WTC11 (cell line): Measurements from ENCODE around the gene NPL. TPM values are rescaled to one million over a fixed set of nuclear protein-coding genes. Genes with fewer than 3 reads are reported as not detected.

Experiments
- ATAC-seq: fragments of 200-7000 bp; cut with Tn5 transposase; 2 replicates; pipeline ENCODE4 v1.10.0; 2021; ENCODE audit warnings: mild to moderate bottlenecking, moderate library complexity
- CTCF ChIA-PET: fragments of 300-600 bp; sonication (Branson Sonifier 250); formaldehyde crosslinking; loops from one replicate; lab custom pipeline; 2021; ENCODE audit warnings: antibody characterized with exemption; lab: Charles Lee
- POLR2A ChIA-PET: fragments of 350-600 bp; sonication (Branson Sonifier 250); formaldehyde crosslinking; loops from one replicate; lab custom pipeline; 2021; ENCODE audit warnings: antibody characterized with exemption; lab: Charles Lee
- DNase-seq: peaks from one replicate; pipeline ENCODE4 v3.0.0; 2021; ENCODE audit warnings: low spot score
- H3K27ac Mint-ChIP-seq: 2 replicates; pipeline ENCODE4 v1.8.0; 2021; ENCODE audit warnings: mixed read lengths
- H3K27me3 Mint-ChIP-seq: 2 replicates; pipeline ENCODE4 v1.8.0; 2021; ENCODE audit warnings: low read depth, mild to moderate bottlenecking, moderate library complexity, mixed read lengths
- H3K36me3 Mint-ChIP-seq: 2 replicates; pipeline ENCODE4 v1.8.0; 2021; ENCODE audit warnings: mixed read lengths
- H3K4me1 Mint-ChIP-seq: 2 replicates; pipeline ENCODE4 v1.8.0; 2022; ENCODE audit warnings: mixed read lengths
- H3K4me3 Mint-ChIP-seq: 2 replicates; pipeline ENCODE4 v1.8.0; 2021; ENCODE audit warnings: mild to moderate bottlenecking, moderate library complexity, mixed read lengths
- H3K9me3 Mint-ChIP-seq: 2 replicates; pipeline ENCODE4 v1.8.0; 2021; ENCODE audit warnings: mixed read lengths
- CREB1 ChIP-seq: sonication (generic); formaldehyde crosslinking; IDR thresholded peaks from 2 replicates; pipeline ENCODE4 v1.8.0; 2023; ENCODE audit warnings: mild to moderate bottlenecking, missing genetic modification reagents
- CREM ChIP-seq: sonication (generic); formaldehyde crosslinking; IDR thresholded peaks from 2 replicates; pipeline ENCODE4 v1.8.1; 2022; ENCODE audit warnings: mild to moderate bottlenecking, missing genetic modification reagents, moderate library complexity
- EMX1 ChIP-seq: fragments of 250-450 bp; sonication (Bioruptor Pico); IDR thresholded peaks from 2 replicates; pipeline ENCODE4 v1.8.0; 2021; ENCODE audit warnings: mild to moderate bottlenecking
- ESRRA ChIP-seq: sonication (generic); formaldehyde crosslinking; IDR thresholded peaks from 2 replicates; pipeline ENCODE4 v1.8.1; 2022; ENCODE audit warnings: mild to moderate bottlenecking, missing genetic modification reagents, borderline replicate concordance
- ETV6 ChIP-seq: sonication (generic); formaldehyde crosslinking; IDR thresholded peaks from 2 replicates; pipeline ENCODE4 v1.8.1; 2022; ENCODE audit warnings: mild to moderate bottlenecking, missing genetic modification reagents
- FOXJ3 ChIP-seq: sonication (generic); formaldehyde crosslinking; IDR thresholded peaks from 2 replicates; pipeline ENCODE4 v1.9.0; 2021; ENCODE audit warnings: missing genetic modification reagents, mild to moderate bottlenecking, borderline replicate concordance
- HMGA2 ChIP-seq: fragments of 250-450 bp; sonication (Bioruptor Pico); IDR thresholded peaks from 2 replicates; pipeline ENCODE4 v1.4.0; 2021; ENCODE audit warnings: mild to moderate bottlenecking, moderate library complexity
- KAT7 ChIP-seq: sonication (generic); formaldehyde crosslinking; IDR thresholded peaks from 2 replicates; pipeline ENCODE4 v1.8.1; 2023; ENCODE audit warnings: missing genetic modification reagents, mild to moderate bottlenecking, borderline replicate concordance
- MXD4 ChIP-seq: fragments of 250-450 bp; sonication (Bioruptor Pico); IDR thresholded peaks from 2 replicates; pipeline ENCODE4 v1.8.0; 2021; ENCODE audit warnings: mild to moderate bottlenecking, moderate library complexity, borderline replicate concordance
- MYBL2 ChIP-seq: sonication (generic); formaldehyde crosslinking; IDR thresholded peaks from 2 replicates; pipeline ENCODE4 v1.8.1; 2023; ENCODE audit warnings: mild to moderate bottlenecking, moderate library complexity, missing genetic modification reagents
- NFYB ChIP-seq: sonication (generic); formaldehyde crosslinking; conservative IDR thresholded peaks from 2 replicates; pipeline ENCODE4 v1.8.0; 2022; ENCODE audit warnings: low read depth, missing genetic modification reagents
- OVOL2 ChIP-seq: fragments of 250-450 bp; sonication (Bioruptor Pico); IDR thresholded peaks from 2 replicates; pipeline ENCODE4 v1.9.0; 2021; ENCODE audit warnings: mild to moderate bottlenecking, borderline replicate concordance
- PRRX2 ChIP-seq: fragments of 250-450 bp; sonication (Bioruptor Pico); IDR thresholded peaks from 2 replicates; pipeline ENCODE4 v1.8.0; 2021; ENCODE audit warnings: mild to moderate bottlenecking
- SMAD3 ChIP-seq: sonication (generic); formaldehyde crosslinking; IDR thresholded peaks from 2 replicates; pipeline ENCODE4 v1.8.0; 2022; ENCODE audit warnings: missing genetic modification reagents, mild to moderate bottlenecking, borderline replicate concordance
- SP1 ChIP-seq: sonication (generic); formaldehyde crosslinking; conservative IDR thresholded peaks from 2 replicates; pipeline ENCODE4 v1.8.1; 2022; ENCODE audit warnings: missing genetic modification reagents
- TEAD4 ChIP-seq: sonication (generic); formaldehyde crosslinking; IDR thresholded peaks from 2 replicates; pipeline ENCODE4 v1.8.0; 2022; ENCODE audit warnings: mild to moderate bottlenecking, missing genetic modification reagents
- TP53 ChIP-seq: sonication (generic); formaldehyde crosslinking; IDR thresholded peaks from 2 replicates; pipeline ENCODE4 v1.8.1; 2023; ENCODE audit warnings: mild to moderate bottlenecking, missing genetic modification reagents
- ZBTB21 ChIP-seq: sonication (generic); formaldehyde crosslinking; IDR thresholded peaks from 2 replicates; pipeline ENCODE4 v1.8.1; 2023; ENCODE audit warnings: mild to moderate bottlenecking, missing genetic modification reagents, borderline replicate concordance
- total RNA-seq: library from RNA; stranded (reverse); gene quantifications from 3 replicates; pipeline ENCODE4 v1.2.3, GENCODE V29; 2021
- TF ChIP-seq, protein P1 (sequence below): fragments of 250-450 bp; sonication (Bioruptor Pico); IDR thresholded peaks from 2 replicates; pipeline ENCODE4 v1.9.0; 2021; ENCODE audit warnings: mild to moderate bottlenecking
- TF ChIP-seq, protein P2 (sequence below): sonication (generic); formaldehyde crosslinking; IDR thresholded peaks from 2 replicates; pipeline ENCODE4 v1.8.0; 2022; ENCODE audit warnings: mild to moderate bottlenecking, missing genetic modification reagents
- TF ChIP-seq, protein P3 (sequence below): sonication (generic); formaldehyde crosslinking; IDR thresholded peaks from 2 replicates; pipeline ENCODE4 v1.8.0; 2023; ENCODE audit warnings: missing genetic modification reagents
- TF ChIP-seq, protein P4 (sequence below): sonication (generic); formaldehyde crosslinking; IDR thresholded peaks from 2 replicates; pipeline ENCODE4 v1.8.0; 2023; ENCODE audit warnings: missing genetic modification reagents, mild to moderate bottlenecking, borderline replicate concordance
- TF ChIP-seq, protein P5 (sequence below): sonication (generic); formaldehyde crosslinking; IDR thresholded peaks from 2 replicates; pipeline ENCODE4 v1.8.0; 2022; ENCODE audit warnings: missing genetic modification reagents
- TF ChIP-seq, protein P6 (sequence below): sonication (generic); formaldehyde crosslinking; IDR thresholded peaks from 2 replicates; pipeline ENCODE4 v1.8.1; 2022; ENCODE audit warnings: low read depth, mild to moderate bottlenecking, moderate library complexity, missing genetic modification reagents, borderline replicate concordance
- TF ChIP-seq, protein P7 (sequence below): fragments of 250-450 bp; sonication (Bioruptor Pico); IDR thresholded peaks from 2 replicates; pipeline ENCODE4 v2.1.2; 2022; ENCODE audit warnings: mild to moderate bottlenecking, moderate library complexity

NPL gene
- total RNA-seq, 1 experiment from 2014 or later = 3.6 TPM

DNA sequence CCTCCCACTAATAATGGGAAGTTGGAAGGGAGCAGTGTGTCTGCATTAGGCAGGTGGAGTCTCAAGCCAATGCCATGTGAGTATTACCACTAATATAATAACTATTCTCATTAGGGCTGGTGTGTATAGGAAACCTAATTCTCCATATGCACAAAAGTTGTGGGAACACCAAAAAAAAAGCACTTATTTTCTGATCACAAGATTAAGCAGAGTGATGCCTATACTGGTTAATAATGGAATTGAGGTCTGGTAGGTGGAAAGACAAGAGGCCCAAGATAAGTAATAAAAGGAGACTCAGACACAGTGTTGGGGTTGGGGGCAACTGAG lies 7.0 kb upstream of the NPL start:
- DNase-seq (no peak), ATAC-seq (no peak)
- H3K27me3 Mint-ChIP-seq = peaks cover 9% of the 10 kb centered on the region
- H3K4me1 Mint-ChIP-seq = peaks cover 18% of the 10 kb centered on the region
- H3K27ac Mint-ChIP-seq = no peak overlapping the region
- no peaks in the 10 kb centered on the region for H3K9me3 Mint-ChIP-seq
- CTCF ChIA-PET = interaction anchor here (0.6 to 12.0 kb wide), 44 partner anchors 9 to 639 kb away, joined by 3 to 669 read pairs (median 6); partner anchors contain the start of genes RGS16, RGS8 and RNASEL
- H3K36me3 Mint-ChIP-seq = no peaks in the 10 kb centered on the region
- POLR2A ChIA-PET = interaction anchor here (0.6 to 2.1 kb wide), 5 partner anchors 84 to 187 kb away, joined by 3 to 6 read pairs (median 3); no protein-coding TSS in a partner anchor
- TF ChIP-seq MXD4 (CRISPR knock-in tag) (no peak), KAT7 (CRISPR knock-in tag) (no peak), TP53 (no peak), CREB1 (CRISPR knock-in tag) (no peak), OVOL2 (CRISPR knock-in tag) (no peak), TEAD4 (CRISPR knock-in tag) (no peak), ESRRA (CRISPR knock-in tag) (no peak), SMAD3 (no peak), HMGA2 (CRISPR knock-in tag) (no peak)
- TF ChIP-seq, protein P1, sequence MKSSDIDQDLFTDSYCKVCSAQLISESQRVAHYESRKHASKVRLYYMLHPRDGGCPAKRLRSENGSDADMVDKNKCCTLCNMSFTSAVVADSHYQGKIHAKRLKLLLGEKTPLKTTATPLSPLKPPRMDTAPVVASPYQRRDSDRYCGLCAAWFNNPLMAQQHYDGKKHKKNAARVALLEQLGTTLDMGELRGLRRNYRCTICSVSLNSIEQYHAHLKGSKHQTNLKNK (CRISPR knock-in tag) = no peak
- TF ChIP-seq, protein P2, sequence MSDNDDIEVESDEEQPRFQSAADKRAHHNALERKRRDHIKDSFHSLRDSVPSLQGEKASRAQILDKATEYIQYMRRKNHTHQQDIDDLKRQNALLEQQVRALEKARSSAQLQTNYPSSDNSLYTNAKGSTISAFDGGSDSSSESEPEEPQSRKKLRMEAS (CRISPR knock-in tag) = no peak
- TF ChIP-seq, protein P3, sequence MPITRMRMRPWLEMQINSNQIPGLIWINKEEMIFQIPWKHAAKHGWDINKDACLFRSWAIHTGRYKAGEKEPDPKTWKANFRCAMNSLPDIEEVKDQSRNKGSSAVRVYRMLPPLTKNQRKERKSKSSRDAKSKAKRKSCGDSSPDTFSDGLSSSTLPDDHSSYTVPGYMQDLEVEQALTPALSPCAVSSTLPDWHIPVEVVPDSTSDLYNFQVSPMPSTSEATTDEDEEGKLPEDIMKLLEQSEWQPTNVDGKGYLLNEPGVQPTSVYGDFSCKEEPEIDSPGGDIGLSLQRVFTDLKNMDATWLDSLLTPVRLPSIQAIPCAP (CRISPR knock-in tag) = no peak
- TF ChIP-seq, protein P4, sequence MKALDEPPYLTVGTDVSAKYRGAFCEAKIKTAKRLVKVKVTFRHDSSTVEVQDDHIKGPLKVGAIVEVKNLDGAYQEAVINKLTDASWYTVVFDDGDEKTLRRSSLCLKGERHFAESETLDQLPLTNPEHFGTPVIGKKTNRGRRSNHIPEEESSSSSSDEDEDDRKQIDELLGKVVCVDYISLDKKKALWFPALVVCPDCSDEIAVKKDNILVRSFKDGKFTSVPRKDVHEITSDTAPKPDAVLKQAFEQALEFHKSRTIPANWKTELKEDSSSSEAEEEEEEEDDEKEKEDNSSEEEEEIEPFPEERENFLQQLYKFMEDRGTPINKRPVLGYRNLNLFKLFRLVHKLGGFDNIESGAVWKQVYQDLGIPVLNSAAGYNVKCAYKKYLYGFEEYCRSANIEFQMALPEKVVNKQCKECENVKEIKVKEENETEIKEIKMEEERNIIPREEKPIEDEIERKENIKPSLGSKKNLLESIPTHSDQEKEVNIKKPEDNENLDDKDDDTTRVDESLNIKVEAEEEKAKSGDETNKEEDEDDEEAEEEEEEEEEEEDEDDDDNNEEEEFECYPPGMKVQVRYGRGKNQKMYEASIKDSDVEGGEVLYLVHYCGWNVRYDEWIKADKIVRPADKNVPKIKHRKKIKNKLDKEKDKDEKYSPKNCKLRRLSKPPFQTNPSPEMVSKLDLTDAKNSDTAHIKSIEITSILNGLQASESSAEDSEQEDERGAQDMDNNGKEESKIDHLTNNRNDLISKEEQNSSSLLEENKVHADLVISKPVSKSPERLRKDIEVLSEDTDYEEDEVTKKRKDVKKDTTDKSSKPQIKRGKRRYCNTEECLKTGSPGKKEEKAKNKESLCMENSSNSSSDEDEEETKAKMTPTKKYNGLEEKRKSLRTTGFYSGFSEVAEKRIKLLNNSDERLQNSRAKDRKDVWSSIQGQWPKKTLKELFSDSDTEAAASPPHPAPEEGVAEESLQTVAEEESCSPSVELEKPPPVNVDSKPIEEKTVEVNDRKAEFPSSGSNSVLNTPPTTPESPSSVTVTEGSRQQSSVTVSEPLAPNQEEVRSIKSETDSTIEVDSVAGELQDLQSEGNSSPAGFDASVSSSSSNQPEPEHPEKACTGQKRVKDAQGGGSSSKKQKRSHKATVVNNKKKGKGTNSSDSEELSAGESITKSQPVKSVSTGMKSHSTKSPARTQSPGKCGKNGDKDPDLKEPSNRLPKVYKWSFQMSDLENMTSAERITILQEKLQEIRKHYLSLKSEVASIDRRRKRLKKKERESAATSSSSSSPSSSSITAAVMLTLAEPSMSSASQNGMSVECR (CRISPR knock-in tag) = no peak
- H3K4me3 Mint-ChIP-seq = no peak overlapping the region

DNA sequence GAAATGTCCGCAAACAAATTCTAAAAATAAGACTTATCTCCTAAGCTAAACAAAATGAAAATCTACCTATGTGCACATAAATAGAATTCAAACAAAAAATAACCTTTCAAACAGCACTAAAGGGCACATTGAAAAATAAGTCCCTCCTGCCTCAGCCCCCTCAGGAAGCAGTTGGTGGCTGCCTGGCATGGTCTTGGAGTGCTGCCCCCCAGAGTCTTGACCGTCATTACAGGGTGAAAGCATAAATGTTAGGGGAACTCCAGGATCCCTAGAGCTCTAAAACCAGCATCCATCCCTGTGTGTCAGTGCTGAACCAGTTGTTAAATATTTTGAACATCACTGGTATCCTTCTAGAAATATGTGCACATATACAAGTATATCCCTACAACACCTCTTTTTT lies 6.5 kb upstream of the NPL start:
- H3K9me3 Mint-ChIP-seq = no peaks in the 10 kb centered on the region
- DNase-seq (peak; percentile 52), ATAC-seq (peak; percentile 43)
- ChIA-PET POLR2A (interaction anchor here (0.6 to 2.1 kb wide), 3 partner anchors 167 to 187 kb away, joined by 3 to 6 read pairs (median 3); no protein-coding TSS in a partner anchor), CTCF (interaction anchor here (0.7 to 12.0 kb wide), 40 partner anchors 11 to 640 kb away, joined by 3 to 669 read pairs (median 7); partner anchors contain the start of genes RGS16, RGS8 and RNASEL)
- H3K4me1 Mint-ChIP-seq = peaks cover 18% of the 10 kb centered on the region
- H3K27ac Mint-ChIP-seq = no peak overlapping the region
- H3K36me3 Mint-ChIP-seq = no peaks in the 10 kb centered on the region
- H3K27me3 Mint-ChIP-seq = peaks cover 14% of the 10 kb centered on the region
- H3K4me3 Mint-ChIP-seq = no peak overlapping the region
- TF ChIP-seq, protein P5, sequence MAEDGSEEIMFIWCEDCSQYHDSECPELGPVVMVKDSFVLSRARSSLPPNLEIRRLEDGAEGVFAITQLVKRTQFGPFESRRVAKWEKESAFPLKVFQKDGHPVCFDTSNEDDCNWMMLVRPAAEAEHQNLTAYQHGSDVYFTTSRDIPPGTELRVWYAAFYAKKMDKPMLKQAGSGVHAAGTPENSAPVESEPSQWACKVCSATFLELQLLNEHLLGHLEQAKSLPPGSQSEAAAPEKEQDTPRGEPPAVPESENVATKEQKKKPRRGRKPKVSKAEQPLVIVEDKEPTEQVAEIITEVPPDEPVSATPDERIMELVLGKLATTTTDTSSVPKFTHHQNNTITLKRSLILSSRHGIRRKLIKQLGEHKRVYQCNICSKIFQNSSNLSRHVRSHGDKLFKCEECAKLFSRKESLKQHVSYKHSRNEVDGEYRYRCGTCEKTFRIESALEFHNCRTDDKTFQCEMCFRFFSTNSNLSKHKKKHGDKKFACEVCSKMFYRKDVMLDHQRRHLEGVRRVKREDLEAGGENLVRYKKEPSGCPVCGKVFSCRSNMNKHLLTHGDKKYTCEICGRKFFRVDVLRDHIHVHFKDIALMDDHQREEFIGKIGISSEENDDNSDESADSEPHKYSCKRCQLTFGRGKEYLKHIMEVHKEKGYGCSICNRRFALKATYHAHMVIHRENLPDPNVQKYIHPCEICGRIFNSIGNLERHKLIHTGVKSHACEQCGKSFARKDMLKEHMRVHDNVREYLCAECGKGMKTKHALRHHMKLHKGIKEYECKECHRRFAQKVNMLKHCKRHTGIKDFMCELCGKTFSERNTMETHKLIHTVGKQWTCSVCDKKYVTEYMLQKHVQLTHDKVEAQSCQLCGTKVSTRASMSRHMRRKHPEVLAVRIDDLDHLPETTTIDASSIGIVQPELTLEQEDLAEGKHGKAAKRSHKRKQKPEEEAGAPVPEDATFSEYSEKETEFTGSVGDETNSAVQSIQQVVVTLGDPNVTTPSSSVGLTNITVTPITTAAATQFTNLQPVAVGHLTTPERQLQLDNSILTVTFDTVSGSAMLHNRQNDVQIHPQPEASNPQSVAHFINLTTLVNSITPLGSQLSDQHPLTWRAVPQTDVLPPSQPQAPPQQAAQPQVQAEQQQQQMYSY (CRISPR knock-in tag) = no peak
- TF ChIP-seq OVOL2 (CRISPR knock-in tag) (no peak), SP1 (CRISPR knock-in tag) (no peak), ETV6 (CRISPR knock-in tag) (no peak), FOXJ3 (CRISPR knock-in tag) (no peak), EMX1 (CRISPR knock-in tag) (no peak), MYBL2 (CRISPR knock-in tag) (no peak), NFYB (CRISPR knock-in tag) (no peak), CREM (no peak), PRRX2 (CRISPR knock-in tag) (no peak), ZBTB21 (CRISPR knock-in tag) (no peak)
- TF ChIP-seq, protein P6, sequence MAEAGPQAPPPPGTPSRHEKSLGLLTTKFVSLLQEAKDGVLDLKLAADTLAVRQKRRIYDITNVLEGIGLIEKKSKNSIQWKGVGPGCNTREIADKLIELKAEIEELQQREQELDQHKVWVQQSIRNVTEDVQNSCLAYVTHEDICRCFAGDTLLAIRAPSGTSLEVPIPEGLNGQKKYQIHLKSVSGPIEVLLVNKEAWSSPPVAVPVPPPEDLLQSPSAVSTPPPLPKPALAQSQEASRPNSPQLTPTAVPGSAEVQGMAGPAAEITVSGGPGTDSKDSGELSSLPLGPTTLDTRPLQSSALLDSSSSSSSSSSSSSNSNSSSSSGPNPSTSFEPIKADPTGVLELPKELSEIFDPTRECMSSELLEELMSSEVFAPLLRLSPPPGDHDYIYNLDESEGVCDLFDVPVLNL (CRISPR knock-in tag) = no peak
- TF ChIP-seq, protein P7, sequence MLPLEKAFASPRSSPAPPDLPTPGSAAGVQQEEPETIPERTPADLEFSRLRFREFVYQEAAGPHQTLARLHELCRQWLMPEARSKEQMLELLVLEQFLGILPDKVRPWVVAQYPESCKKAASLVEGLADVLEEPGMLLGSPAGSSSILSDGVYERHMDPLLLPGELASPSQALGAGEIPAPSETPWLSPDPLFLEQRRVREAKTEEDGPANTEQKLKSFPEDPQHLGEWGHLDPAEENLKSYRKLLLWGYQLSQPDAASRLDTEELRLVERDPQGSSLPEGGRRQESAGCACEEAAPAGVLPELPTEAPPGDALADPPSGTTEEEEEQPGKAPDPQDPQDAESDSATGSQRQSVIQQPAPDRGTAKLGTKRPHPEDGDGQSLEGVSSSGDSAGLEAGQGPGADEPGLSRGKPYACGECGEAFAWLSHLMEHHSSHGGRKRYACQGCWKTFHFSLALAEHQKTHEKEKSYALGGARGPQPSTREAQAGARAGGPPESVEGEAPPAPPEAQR (CRISPR knock-in tag) = no peak
